Measurements from ENCODE around the gene APBA3. TPM values are rescaled to one million over a fixed set of nuclear protein-coding genes. Genes with fewer than 3 reads are reported as not detected.
A peak's percentile ranks its signal among the peaks of the same experiment; 100 is the strongest.

Gene APBA3
- total RNA-seq, 1 experiment from 2014 or later: 21.4 TPM

DNA sequence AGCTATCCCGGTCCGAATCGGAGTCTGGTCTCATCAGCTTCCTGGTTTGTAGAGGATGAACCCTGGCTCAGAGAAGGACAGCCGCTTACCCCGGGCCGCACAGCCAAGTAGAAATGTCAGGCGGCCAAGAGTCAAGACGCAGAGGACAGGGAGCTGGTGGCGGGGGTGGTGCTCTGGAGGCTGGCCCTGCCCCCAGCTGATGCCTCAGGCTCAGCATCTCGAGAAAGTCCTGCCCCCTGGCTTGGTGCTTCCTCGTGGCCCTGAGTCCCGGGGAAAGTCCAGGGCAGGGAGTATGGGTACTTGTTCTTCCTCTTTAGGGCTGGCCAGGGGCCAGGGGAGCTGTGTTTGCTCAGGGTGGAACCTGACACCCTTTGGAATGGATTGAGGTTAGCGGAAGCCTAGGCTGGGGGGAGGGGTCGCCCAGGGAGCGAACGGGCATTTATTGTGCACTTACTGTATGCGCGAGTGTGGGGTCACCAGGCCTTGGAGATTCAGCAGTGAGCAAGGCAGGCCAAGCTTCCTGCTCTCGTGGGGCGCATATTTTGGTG, 51.2 kb downstream of the APBA3 start:
- H3K4me2 ChIP-seq (ENCODE audit: low read length): peak overlapping the region; percentile 39; the same call in 1 of the 2 replicates
- H4K20me1 ChIP-seq (ENCODE audit: low read length): no peaks in the 10 kb centered on the region
- no peaks in the 10 kb centered on the region for H3F3A ChIP-seq (ENCODE audit: low read length, unreplicated experiment)
- H3K9me3 ChIP-seq (ENCODE audit: low read length): no peaks in the 10 kb centered on the region
- no peaks in the 10 kb centered on the region for H3K9me2 ChIP-seq (replicated peaks; ENCODE audit: low read length)
- no peak overlapping the region for H3K27ac ChIP-seq (ENCODE audit: low read length)
- no peak overlapping the region for H3K4me3 ChIP-seq (ENCODE audit: low read length)
- BruUV-seq (replicated peaks): no TSS peak
- no peaks in the 10 kb centered on the region for H3K27me3 ChIP-seq (ENCODE audit: low read length)
- no peak overlapping the region for H3K9ac ChIP-seq (ENCODE audit: low read length)
- H3K4me1 ChIP-seq (ENCODE audit: insufficient read depth, low read length): peaks cover 24% of the 10 kb centered on the region
- ATAC-seq: peak; percentile 72
- H3K79me2 ChIP-seq (ENCODE audit: low read length): no peaks in the 10 kb centered on the region
- CTCF ChIA-PET: no interaction called here
- POLR2A ChIA-PET (ENCODE audit: unreplicated experiment): no interaction called here
- no peak for TF ChIP-seq EZH2phosphoT487 (IDR thresholded peaks at IDR 0.05; ENCODE audit: borderline replicate concordance, low read length)
- no peak for TF ChIP-seq EZH2 (IDR thresholded peaks at IDR 0.05; ENCODE audit: low read length, unreplicated experiment)
- TF ChIP-seq, protein P1, sequence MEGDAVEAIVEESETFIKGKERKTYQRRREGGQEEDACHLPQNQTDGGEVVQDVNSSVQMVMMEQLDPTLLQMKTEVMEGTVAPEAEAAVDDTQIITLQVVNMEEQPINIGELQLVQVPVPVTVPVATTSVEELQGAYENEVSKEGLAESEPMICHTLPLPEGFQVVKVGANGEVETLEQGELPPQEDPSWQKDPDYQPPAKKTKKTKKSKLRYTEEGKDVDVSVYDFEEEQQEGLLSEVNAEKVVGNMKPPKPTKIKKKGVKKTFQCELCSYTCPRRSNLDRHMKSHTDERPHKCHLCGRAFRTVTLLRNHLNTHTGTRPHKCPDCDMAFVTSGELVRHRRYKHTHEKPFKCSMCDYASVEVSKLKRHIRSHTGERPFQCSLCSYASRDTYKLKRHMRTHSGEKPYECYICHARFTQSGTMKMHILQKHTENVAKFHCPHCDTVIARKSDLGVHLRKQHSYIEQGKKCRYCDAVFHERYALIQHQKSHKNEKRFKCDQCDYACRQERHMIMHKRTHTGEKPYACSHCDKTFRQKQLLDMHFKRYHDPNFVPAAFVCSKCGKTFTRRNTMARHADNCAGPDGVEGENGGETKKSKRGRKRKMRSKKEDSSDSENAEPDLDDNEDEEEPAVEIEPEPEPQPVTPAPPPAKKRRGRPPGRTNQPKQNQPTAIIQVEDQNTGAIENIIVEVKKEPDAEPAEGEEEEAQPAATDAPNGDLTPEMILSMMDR (conservative IDR thresholded peaks at IDR 0.05; ENCODE audit: low read depth, low read length): no peak
- H2AFZ ChIP-seq (ENCODE audit: low read length): no peak overlapping the region
- H3K36me3 ChIP-seq (ENCODE audit: low read depth, low read length): no peaks in the 10 kb centered on the region
- DNase-seq: peak; percentile 93
- intact Hi-C loops (cut with micrococcal nuclease): no loop called here

DNA sequence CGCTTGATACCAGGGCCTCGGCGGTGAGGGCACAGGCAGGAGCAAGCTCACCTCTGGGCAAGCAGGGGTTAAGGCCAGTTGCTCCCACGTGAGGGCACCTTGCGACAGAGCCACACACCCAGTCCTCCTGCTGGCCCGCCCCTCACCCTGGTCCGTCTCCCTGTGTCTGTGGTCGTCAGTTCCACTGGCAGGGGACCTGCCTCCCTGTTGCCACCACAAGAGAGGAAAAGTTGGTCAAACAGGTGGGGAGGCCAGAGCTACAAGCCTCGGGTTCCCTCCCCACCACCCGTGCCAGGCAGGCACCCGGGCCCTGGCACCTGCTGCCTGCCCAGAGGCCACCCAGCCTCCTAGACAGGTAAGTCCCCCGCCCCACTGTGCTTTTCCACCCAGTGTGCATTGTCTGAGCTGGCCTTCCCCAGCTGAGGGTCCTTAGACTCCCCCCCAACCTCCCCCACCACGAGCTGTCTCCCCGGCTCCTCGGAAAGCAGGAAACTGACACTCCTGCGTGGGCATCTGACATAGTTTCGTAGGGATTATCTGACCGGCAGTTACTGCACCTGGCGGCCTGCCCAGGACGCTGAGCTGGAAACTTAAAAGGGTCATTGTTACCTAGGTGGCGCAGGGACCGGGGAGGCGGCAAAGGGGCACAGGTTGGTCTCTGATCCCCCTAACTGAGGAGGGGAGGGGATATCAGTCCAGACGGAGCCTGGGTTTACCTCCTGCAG, 53.1 kb downstream of the APBA3 start, which contains the start of gene TJP3:
TSS of gene TJP3 (plus strand) at position 178 of the 725 bp plus-strand sequence. CDS start 20,049 bp downstream, outside the sequence.
- Histone ChIP-seq H3K4me2 (ENCODE audit: low read length) (peak within 1 kb of the TSS; percentile 85), H3K4me1 (ENCODE audit: insufficient read depth, low read length) (peaks cover 23% of the 10 kb centered on the region), H3K27ac (ENCODE audit: low read length) (peak within 1 kb of the TSS; percentile 53), H3K4me3 (ENCODE audit: low read length) (peak within 1 kb of the TSS; percentile 53), H3F3A (ENCODE audit: low read length, unreplicated experiment) (no peaks in the 10 kb centered on the region), H3K79me2 (ENCODE audit: low read length) (no peaks in the 10 kb centered on the region), H3K27me3 (ENCODE audit: low read length) (no peaks in the 10 kb centered on the region), H3K36me3 (ENCODE audit: low read depth, low read length) (no peaks in the 10 kb centered on the region), H3K9ac (ENCODE audit: low read length) (peak within 1 kb of the TSS; percentile 45), H4K20me1 (ENCODE audit: low read length) (no peaks in the 10 kb centered on the region), H2AFZ (ENCODE audit: low read length) (peak within 1 kb of the TSS; percentile 64), H3K9me2 (replicated peaks; ENCODE audit: low read length) (no peaks in the 10 kb centered on the region), H3K9me3 (ENCODE audit: low read length) (no peaks in the 10 kb centered on the region)
- DNase-seq (peak; percentile 66), ATAC-seq (peak; percentile 36)
- POLR2A ChIA-PET (ENCODE audit: unreplicated experiment): interaction anchor here (0.7 kb wide), 1 partner anchor 54 kb away, joined by 7 read pairs; the partner anchor contains the start of gene MRPL54
- CTCF ChIA-PET: no interaction called here
- TF ChIP-seq EZH2phosphoT487 (IDR thresholded peaks at IDR 0.05; ENCODE audit: borderline replicate concordance, low read length): no peak
- TF ChIP-seq EZH2 (IDR thresholded peaks at IDR 0.05; ENCODE audit: low read length, unreplicated experiment): no peak
- TF ChIP-seq, protein P1 (conservative IDR thresholded peaks at IDR 0.05; ENCODE audit: low read depth, low read length): peak; percentile 34
- intact Hi-C loops (cut with micrococcal nuclease): no loop called here
- TSS peak; percentile 66 for BruUV-seq (replicated peaks)

DNA sequence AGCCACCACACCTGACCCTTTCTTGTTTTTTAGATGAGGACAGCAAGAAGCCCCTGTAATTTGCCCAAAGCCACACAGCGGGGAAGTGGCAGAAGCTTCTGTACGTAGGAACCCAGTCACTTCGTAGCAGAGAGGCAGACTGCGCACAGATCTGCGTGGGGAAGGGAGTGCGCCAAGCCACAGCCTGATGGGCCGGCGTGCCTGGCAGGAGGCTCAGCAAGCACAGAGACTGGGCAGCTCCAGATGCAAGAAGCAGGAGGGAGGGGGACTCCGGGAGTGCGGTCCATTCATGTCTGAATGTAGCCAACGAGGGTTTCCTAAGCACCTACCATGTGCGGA, 53.7 kb downstream of the APBA3 start:
- CTCF ChIA-PET: interaction anchor here (0.6 kb wide), 1 partner anchor 100 kb away, joined by 6 read pairs; no protein-coding TSS in a partner anchor
- Histone ChIP-seq H3K36me3 (ENCODE audit: low read depth, low read length) (no peaks in the 10 kb centered on the region), H4K20me1 (ENCODE audit: low read length) (no peaks in the 10 kb centered on the region), H2AFZ (ENCODE audit: low read length) (no peak overlapping the region), H3K4me1 (ENCODE audit: insufficient read depth, low read length) (peaks cover 18% of the 10 kb centered on the region), H3K27me3 (ENCODE audit: low read length) (no peaks in the 10 kb centered on the region), H3K4me3 (ENCODE audit: low read length) (no peak overlapping the region), H3K9me2 (replicated peaks; ENCODE audit: low read length) (no peaks in the 10 kb centered on the region), H3K4me2 (ENCODE audit: low read length) (peak overlapping the region; percentile 85), H3K9ac (ENCODE audit: low read length) (no peak overlapping the region), H3K9me3 (ENCODE audit: low read length) (no peaks in the 10 kb centered on the region), H3K27ac (ENCODE audit: low read length) (no peak overlapping the region), H3F3A (ENCODE audit: low read length, unreplicated experiment) (no peaks in the 10 kb centered on the region), H3K79me2 (ENCODE audit: low read length) (no peaks in the 10 kb centered on the region)
- TF ChIP-seq EZH2phosphoT487 (IDR thresholded peaks at IDR 0.05; ENCODE audit: borderline replicate concordance, low read length): no peak
- POLR2A ChIA-PET (ENCODE audit: unreplicated experiment): no interaction called here
- no TSS peak for BruUV-seq (replicated peaks)
- ATAC-seq (no peak), DNase-seq (no peak)
- intact Hi-C loops (cut with micrococcal nuclease): no loop called here
